GM19467 (cell line): ENCODE data around the gene PIK3R5.
"Not testable (repeated sequence)": the region's sequence is repeated elsewhere in the genome, so short reads cannot be mapped to it uniquely, and the experiment has no call there.

ENCODE experiments used
- ATAC-seq: cut with Tn5 transposase; IDR thresholded peaks from one replicate; pipeline ENCODE4 v1.9.1; 2021; ENCODE audit warnings: mild to moderate bottlenecking, moderate library complexity; ENCODE audit not compliant: unreplicated experiment

The PIK3R5 gene

GRCh38 chr17:8898126-8898525 lies 67.4 kb downstream of the PIK3R5 start:
- ATAC-seq: no peak

DNA sequence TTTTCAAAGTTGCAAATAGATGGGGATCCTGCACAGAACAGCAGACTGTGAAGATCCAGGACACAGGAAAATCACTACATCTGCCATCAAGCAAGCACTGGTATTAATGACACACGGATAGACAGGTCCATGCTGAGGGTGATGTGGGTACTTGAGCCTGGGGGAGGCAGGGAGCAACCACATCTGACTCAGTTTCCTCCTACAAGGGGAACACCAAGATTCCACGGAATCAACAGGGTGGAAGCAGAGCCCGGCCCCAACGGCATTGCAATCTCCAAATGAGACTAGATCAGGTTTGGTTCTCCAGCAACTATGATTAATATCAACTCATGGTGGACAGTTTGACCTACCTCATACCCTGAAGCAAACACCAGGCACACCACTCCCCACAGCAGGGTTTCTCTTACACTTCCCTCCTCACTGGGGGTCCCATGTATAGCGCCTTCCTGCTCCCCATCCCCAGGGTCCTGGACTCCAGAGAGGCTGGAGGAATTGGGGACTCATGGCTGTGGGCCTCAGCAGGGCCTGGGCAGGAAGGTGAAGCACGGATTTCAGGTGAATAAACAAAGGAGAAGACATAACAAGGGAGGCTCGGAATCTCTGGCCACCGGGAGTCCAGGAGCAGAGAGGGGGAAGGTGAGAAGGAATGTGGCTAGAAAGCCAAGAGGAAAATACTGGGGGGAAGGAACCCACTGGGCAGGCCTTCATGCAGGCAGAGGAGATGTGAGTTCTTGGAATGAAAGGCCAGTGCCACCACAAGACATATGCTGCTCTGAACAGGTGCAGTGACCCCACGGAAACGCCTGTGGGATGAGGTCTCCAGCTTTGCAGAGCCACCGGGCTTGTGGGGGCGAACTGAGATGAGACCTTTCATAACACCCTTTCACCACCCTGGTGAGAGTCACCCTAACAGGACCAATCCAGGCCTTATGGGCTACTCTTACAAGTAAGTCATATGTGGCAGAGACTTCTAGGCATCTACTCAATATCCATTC lies 68.6 kb downstream of the PIK3R5 start:
- ATAC-seq: no peak

- ATAC-seq: no peak
Measured at GRCh38 chr17:8896087-8896486, 69.4 kb downstream of the PIK3R5 start.

GRCh38 chr17:8894673-8895578 lies 70.6 kb downstream of the PIK3R5 start:
- no peak for ATAC-seq

DNA sequence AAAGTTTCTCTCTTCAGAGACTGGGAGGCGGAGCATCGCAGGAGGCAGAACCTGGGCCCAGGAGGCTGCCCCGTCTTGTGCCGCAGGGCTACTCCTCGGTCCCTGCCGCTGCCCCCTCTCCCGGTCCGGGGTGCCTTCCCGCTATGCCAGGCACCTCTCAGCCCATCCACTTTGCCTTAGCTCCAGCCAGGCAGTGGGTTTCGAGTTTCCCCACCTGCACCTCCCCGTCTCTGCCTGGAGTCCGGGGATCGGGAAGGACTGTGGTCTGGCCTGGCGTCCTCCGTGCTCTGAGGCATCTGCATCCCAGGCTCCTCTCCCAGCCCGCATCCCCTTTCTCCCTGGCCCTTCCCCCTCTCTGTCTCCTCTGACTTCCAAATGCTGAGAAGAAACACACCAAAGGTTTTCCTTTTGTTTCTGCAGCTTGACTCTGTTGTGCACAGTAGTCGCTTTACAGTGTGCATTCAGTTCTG lies 71.3 kb downstream of the PIK3R5 start:
- no peak for ATAC-seq

DNA sequence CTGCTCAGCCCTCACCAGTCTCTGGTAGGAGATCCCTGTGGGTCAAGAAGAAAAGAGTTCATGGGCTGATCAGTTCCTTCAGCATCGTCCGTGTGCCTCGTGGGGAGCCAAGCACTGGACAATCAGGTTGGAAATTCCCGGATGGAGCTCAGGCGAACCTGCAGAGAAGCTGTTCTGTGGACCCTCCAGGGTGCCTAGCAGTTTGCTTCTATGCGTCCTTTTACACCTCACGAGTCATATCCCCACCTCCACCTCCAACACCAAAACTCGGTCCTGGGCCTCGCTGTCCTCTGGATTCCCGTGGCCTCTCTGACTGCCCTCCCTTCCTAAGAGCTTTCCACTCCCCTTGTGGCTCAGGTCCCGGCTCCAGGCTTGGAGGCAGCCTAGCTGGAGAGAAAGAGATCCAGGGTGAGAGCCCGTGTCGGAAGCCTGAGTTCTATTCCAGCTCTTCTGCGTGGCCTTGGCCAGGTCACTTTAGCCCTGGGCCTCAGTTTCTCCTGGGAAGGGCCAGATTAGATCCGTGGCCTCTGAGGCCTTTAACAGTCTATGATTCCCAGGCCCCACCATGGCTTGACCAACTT lies 71.8 kb downstream of the PIK3R5 start:
- no peak for ATAC-seq

DNA sequence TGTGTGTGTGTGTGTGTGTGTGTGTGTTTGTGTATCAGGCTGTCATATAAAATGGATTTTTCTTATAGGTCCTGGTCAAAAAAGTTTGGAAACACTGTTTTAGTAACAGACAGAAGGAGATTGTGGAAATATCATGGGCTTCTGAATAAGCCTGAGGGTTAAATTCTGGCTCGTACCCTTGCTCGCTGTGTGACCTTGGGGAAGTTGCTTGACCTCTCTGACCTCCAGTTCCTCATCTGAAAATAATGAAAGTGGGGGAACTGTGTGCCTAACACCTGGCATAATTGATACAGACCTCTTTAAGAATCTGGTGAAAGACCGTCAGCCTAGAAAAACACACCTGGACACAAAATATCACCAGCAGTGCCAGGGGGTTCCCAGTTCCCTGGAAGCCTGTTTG lies 72.4 kb downstream of the PIK3R5 start:
- no peak for ATAC-seq

DNA sequence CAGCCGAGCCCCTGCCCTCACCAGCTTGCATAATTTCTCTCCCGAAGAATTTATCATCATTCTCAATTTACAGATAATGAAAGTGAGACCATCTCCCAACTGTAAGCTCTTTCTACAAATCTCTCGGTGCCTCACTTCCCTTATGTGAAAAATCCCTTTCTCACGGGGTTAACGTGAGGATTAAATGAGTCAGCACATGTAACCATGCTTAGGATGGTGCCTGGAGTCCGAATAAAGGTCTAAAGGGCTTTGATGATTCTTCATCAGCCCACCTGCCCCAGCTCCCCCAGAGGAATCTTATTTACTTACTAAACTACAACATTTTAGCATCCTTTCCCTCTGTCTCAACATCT lies 73.2 kb downstream of the PIK3R5 start:
- ATAC-seq: no peak

DNA sequence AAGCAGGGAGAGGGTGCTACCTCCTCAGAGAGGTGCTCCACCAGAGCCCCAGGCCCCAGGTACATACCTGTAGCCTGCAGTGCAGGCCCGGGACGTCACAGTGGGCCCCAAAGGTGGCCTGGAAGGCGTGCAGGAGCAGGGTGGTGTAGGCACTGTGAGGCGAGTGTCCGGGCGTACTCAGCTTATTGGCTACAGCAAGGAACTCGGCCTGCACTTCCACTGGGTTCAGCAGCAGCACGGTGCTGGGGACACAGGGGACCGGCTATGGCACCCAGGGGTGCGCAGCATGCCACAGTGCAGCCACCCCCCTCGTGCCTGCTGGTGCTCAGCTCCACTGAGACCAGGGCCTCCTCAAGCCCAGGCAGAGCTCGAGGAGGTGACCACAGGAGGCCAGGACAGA lies 74.8 kb downstream of the PIK3R5 start:
- ATAC-seq: no peak

GRCh38 chr17:8889458-8890210 lies 75.9 kb downstream of the PIK3R5 start:
- no peak for ATAC-seq

GRCh38 chr17:8888704-8889302 lies 76.7 kb downstream of the PIK3R5 start:
- ATAC-seq: no peak

- no peak for ATAC-seq
Measured at GRCh38 chr17:8887834-8888703, 77.4 kb downstream of the PIK3R5 start.

GRCh38 chr17:8887301-8887700 lies 78.2 kb downstream of the PIK3R5 start:
- no peak for ATAC-seq

DNA sequence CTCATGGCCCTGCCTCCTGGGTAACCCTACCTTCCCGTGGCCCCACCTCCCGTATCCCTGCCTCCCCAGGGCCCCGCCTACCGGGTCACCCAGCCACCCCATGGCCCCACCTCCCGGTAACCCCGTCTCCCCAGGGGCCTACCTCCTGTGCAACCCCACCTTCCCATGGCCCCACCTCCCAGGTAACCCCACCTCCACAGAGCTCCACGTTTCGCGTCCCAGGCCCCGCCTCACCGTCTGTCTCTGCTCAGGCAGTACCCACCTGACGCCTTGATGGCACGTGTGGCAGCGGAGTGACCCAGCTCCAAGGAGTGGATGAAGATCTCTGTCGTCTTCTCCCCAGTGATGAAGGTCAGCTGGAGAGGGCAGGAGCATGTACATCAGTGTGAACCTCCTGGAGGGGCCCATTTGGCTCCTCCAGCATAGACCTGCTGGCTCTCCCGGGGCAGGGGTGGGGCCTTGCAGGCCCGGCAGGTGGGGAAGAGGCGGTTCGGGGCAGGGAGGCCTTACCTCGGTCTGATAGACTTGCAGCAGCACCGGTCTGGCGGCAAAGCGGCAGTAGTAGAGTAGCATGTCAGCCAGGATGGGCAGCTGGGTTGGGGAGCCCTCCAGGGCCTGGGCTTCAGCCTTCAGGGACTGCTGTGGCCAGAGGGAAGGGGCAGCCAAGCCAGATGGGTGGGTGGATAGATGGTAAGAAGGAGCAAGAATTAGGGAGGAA lies 79.4 kb downstream of the PIK3R5 start:
- no peak for ATAC-seq

DNA sequence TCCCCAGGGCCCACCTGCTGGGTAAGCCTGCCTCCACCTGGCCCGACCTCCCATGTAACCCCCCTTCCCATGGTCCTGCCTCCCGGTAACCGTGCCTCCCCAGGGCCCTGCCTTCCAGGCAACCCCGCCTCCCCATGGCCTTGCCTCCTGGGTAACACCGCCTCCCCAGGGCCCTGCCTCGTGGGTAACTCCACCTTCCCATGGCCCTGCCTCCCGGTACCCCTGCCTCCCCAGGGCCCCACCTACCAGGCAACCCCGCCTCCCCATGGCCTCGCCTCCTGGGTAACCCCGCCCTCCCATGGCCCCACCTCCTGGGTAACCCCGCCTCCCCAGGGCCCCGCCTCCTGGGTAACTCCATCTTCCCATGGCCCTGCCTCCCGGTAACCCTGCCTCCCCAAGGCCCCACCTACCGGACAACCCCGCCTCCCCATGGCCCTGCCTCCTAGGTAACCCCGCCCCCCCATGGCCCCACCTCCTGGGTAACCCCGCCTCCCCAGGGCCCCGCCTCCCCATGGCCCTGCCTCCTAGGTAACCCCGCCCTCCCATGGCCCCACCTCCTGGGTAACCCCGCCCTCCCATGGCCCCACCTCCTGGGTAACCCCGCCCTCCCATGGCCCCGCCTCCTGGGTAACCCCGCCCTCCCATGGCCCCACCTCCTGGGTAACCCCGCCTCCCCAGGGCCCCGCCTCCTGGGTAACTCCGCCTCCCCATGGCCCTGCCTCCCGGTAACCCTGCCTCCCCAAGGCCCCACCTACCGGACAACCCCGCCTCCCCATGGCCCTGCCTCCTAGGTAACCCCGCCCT lies 80.1 kb downstream of the PIK3R5 start:
- not testable (repeated sequence) for ATAC-seq

GRCh38 chr17:8884336-8884990 lies 81.0 kb downstream of the PIK3R5 start:
- no peak for ATAC-seq

- ATAC-seq: no peak
Measured at GRCh38 chr17:8883353-8883752, 82.2 kb downstream of the PIK3R5 start.
